MM.1S (cell line): Measurements from ENCODE around the gene IDH3G.

Experiments used
- DNase-seq: peaks from one replicate; pipeline ENCODE4 v3.0.0-alpha.2; 2015
- H2AFZ ChIP-seq: fragments of 300-600 bp; sonication (generic); 2 replicates; pipeline ENCODE4 v1.6.0; 2016; ENCODE audit warnings: antibody characterized with exemption, low read length
- H3F3A ChIP-seq: fragments of 300-600 bp; sonication (generic); 2 replicates; pipeline ENCODE4 v1.6.1; 2016; ENCODE audit warnings: mild to moderate bottlenecking, antibody characterized with exemption, low read length, moderate library complexity, mixed read lengths; ENCODE audit not compliant: insufficient read depth
- H3K27ac ChIP-seq: fragments of 300-600 bp; sonication (generic); 2 replicates; pipeline ENCODE4 v1.5.1; 2016; ENCODE audit warnings: mild to moderate bottlenecking, low read length
- H3K27me3 ChIP-seq: fragments of 300-600 bp; sonication (generic); replicated peaks from 2 replicates; pipeline ENCODE4 v1.6.0; 2016; ENCODE audit warnings: low read length; ENCODE audit not compliant: insufficient read depth
- H3K36me3 ChIP-seq: fragments of 300-600 bp; sonication (generic); replicated peaks from 2 replicates; pipeline ENCODE4 v1.6.1; 2016; ENCODE audit warnings: mild to moderate bottlenecking, low read length, mixed read lengths; ENCODE audit not compliant: insufficient read depth
- H3K4me1 ChIP-seq: fragments of 300-600 bp; sonication (generic); 2 replicates; pipeline ENCODE4 v1.6.1; 2016; ENCODE audit warnings: low read length, mixed read lengths
- H3K4me2 ChIP-seq: fragments of 300-600 bp; sonication (generic); 2 replicates; pipeline ENCODE4 v1.6.0; 2016; ENCODE audit warnings: low read depth, low read length
- H3K4me3 ChIP-seq: fragments of 300-600 bp; sonication (generic); 2 replicates; pipeline ENCODE4 v1.5.1; 2016; ENCODE audit warnings: low read length, mixed read lengths
- H3K79me2 ChIP-seq: fragments of 300-600 bp; sonication (generic); 2 replicates; pipeline ENCODE4 v1.6.1; 2016; ENCODE audit warnings: mixed run types, low read length, mixed read lengths
- H3K9ac ChIP-seq: fragments of 300-600 bp; sonication (generic); 2 replicates; pipeline ENCODE4 v1.6.1; 2016; ENCODE audit warnings: low read length, mixed read lengths
- H3K9me2 ChIP-seq: fragments of 300-600 bp; sonication (generic); replicated peaks from 2 replicates; pipeline ENCODE4 v1.6.1; 2016; ENCODE audit warnings: mild to moderate bottlenecking, low read length, mixed read lengths; ENCODE audit not compliant: insufficient read depth
- H3K9me3 ChIP-seq: fragments of 300-600 bp; sonication (generic); replicated peaks from 2 replicates; pipeline ENCODE4 v1.6.1; 2016; ENCODE audit warnings: mild to moderate bottlenecking, low read length, mixed read lengths; ENCODE audit not compliant: insufficient read depth
- H4K20me1 ChIP-seq: fragments of 300-600 bp; sonication (generic); 2 replicates; pipeline ENCODE4 v1.6.1; 2016; ENCODE audit warnings: mild to moderate bottlenecking, low read length, moderate library complexity, mixed read lengths; ENCODE audit not compliant: insufficient read depth
- EZH2 ChIP-seq: fragments of 300-600 bp; sonication (generic); optimal IDR thresholded peaks from 2 replicates; pipeline ENCODE3; 2017; ENCODE audit warnings: low read depth, mild to moderate bottlenecking, antibody characterized with exemption, low read length, mixed read lengths
- EZH2phosphoT487 ChIP-seq: fragments of 300-600 bp; sonication (generic); IDR thresholded peaks from 2 replicates; pipeline ENCODE4 v1.6.1; 2018; ENCODE audit warnings: antibody characterized with exemption, low read length
- TF ChIP-seq, protein P1 (sequence below): fragments of 300-600 bp; sonication (generic); IDR thresholded peaks from 2 replicates; pipeline ENCODE4 v1.5.1; 2016; ENCODE audit warnings: antibody characterized with exemption, low read length, mixed read lengths

Gene IDH3G

DNA sequence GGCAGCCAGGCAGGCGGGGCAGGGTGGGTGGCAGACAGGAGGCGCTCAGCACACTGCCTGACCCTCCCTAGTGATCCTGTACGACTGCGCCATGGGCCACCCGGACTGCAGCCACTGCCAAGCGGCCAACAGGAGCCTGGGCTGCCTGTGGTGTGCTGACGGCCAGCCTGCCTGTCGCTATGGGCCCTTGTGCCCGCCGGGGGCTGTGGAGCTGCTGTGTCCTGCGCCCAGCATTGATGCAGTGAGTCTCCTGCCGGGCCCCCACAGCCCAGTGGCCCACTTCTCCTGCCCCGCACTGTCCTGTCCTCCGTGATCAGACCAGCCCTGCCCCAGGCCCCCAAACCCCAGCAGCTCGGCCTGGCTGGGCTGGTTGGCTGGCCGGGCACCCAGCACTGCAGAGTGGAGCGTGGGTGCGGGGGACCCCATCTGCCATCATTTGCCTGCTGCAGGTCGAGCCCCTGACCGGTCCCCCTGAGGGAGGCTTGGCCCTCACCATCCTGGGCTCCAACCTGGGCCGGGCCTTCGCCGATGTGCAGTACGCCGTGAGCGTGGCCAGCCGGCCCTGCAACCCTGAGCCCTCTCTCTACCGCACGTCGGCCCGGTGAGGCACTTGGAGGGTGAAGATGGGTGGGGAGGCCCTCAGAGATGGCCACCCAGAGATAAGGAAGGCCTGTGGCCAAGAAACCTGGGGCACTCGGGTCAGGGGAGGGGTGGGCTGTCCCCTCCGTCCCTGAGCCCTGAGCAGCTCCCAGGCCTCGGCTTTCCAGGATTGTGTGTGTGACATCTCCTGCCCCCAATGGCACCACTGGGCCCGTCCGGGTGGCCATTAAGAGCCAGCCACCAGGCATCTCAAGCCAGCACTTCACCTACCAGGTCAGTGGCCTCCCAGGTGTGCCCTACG is 22.5 kb downstream of the IDH3G start:
- Histone ChIP-seq H3K4me1 (no peaks in the 10 kb centered on the region), H3K9me2 (no peaks in the 10 kb centered on the region), H3K4me2 (no peak overlapping the region), H3K27me3 (peaks cover 25% of the 10 kb centered on the region), H3K36me3 (no peaks in the 10 kb centered on the region), H2AFZ (no peak overlapping the region), H3K79me2 (no peaks in the 10 kb centered on the region), H4K20me1 (no peaks in the 10 kb centered on the region), H3F3A (no peaks in the 10 kb centered on the region), H3K9ac (no peak overlapping the region), H3K4me3 (no peak overlapping the region), H3K27ac (no peak overlapping the region), H3K9me3 (no peaks in the 10 kb centered on the region)
- DNase-seq = no peak
- TF ChIP-seq EZH2 = no peak
- TF ChIP-seq, protein P1, sequence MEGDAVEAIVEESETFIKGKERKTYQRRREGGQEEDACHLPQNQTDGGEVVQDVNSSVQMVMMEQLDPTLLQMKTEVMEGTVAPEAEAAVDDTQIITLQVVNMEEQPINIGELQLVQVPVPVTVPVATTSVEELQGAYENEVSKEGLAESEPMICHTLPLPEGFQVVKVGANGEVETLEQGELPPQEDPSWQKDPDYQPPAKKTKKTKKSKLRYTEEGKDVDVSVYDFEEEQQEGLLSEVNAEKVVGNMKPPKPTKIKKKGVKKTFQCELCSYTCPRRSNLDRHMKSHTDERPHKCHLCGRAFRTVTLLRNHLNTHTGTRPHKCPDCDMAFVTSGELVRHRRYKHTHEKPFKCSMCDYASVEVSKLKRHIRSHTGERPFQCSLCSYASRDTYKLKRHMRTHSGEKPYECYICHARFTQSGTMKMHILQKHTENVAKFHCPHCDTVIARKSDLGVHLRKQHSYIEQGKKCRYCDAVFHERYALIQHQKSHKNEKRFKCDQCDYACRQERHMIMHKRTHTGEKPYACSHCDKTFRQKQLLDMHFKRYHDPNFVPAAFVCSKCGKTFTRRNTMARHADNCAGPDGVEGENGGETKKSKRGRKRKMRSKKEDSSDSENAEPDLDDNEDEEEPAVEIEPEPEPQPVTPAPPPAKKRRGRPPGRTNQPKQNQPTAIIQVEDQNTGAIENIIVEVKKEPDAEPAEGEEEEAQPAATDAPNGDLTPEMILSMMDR = no peak
- TF ChIP-seq EZH2phosphoT487 = no peak

DNA sequence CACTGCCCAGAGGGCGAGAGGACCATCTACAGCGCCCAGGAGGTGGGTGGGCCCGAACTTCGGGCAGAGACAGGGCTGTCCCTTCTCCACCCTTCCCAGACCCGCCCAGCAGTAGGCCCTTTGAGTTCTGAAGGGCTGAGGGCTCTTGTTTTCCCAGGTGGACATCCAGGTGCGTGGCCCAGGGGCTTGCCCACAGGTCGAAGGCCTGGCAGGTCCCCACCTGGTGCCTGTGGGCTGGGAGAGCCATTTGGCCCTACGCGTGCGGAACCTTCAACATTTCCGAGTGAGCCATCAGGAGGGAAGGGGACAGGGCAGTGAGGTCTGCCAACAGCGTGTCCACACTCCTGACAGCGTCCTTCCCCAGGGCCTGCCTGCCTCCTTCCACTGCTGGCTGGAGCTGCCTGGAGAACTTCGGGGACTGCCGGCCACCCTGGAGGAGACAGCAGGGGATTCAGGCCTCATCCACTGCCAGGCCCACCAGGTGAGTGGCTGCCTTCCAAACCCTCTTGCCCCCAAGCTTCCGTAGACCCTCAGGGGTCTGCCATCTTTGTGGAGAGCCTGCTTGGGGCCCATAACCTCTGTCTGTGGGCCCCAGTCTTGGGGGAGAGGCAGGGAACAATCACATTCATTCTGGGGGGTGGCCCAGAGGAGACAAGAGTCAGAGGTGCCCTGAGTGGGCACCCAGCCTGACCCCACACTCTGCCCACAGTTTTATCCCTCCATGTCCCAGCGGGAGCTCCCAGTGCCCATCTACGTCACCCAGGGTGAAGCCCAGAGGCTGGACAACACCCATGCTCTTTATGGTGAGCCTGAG is 23.4 kb downstream of the IDH3G start:
- no peak for TF ChIP-seq EZH2phosphoT487
- no peak for TF ChIP-seq EZH2
- TF ChIP-seq, protein P1 = no peak
- no peaks in the 10 kb centered on the region for H3K4me1 ChIP-seq
- no peak overlapping the region for H3K27ac ChIP-seq
- no peaks in the 10 kb centered on the region for H3F3A ChIP-seq
- H3K9me2 ChIP-seq = no peaks in the 10 kb centered on the region
- H3K79me2 ChIP-seq = no peaks in the 10 kb centered on the region
- no peaks in the 10 kb centered on the region for H3K36me3 ChIP-seq
- H3K9ac ChIP-seq = no peak overlapping the region
- no peaks in the 10 kb centered on the region for H4K20me1 ChIP-seq
- H3K4me3 ChIP-seq = no peak overlapping the region
- no peak for DNase-seq
- peaks cover 25% of the 10 kb centered on the region for H3K27me3 ChIP-seq
- H3K4me2 ChIP-seq = no peak overlapping the region
- H3K9me3 ChIP-seq = no peaks in the 10 kb centered on the region
- H2AFZ ChIP-seq = no peak overlapping the region

DNA sequence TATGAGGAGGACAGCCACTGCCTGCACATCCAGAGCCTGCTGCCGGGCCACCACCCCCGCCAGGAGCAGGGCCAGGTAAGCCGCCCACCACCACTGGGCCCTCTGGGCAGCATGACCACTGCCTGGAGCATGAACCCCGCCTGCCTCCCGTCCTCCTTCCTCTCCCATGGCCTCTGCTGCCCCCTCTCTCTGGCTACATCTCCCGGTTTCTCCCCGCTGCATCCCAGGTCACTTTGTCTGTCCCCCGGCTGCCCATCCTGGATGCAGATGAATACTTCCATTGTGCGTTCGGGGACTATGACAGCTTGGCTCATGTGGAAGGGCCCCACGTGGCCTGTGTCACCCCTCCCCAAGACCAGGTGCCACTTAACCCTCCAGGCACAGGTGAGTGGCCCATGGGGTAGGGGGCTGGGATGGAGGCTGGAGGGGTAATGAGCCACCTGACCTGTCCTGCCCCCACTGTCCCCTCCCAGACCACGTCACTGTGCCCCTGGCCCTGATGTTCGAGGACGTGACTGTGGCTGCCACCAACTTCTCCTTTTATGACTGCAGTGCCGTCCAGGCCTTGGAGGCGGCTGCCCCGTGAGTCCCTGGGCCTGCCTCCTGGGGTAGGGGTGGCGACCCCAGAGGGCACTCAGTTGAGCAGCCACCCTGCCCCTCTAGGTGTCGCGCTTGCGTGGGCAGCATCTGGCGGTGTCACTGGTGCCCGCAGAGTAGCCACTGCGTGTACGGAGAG is 24.1 kb downstream of the IDH3G start:
- no peaks in the 10 kb centered on the region for H3K4me1 ChIP-seq
- H3K27ac ChIP-seq = no peak overlapping the region
- no peak overlapping the region for H3K9ac ChIP-seq
- TF ChIP-seq, protein P1 = no peak
- TF ChIP-seq EZH2phosphoT487 = no peak
- no peak for TF ChIP-seq EZH2
- H3K79me2 ChIP-seq = no peaks in the 10 kb centered on the region
- H4K20me1 ChIP-seq = no peaks in the 10 kb centered on the region
- no peak for DNase-seq
- no peak overlapping the region for H2AFZ ChIP-seq
- H3K36me3 ChIP-seq = no peaks in the 10 kb centered on the region
- H3F3A ChIP-seq = no peaks in the 10 kb centered on the region
- no peak overlapping the region for H3K4me2 ChIP-seq
- H3K4me3 ChIP-seq = no peak overlapping the region
- H3K9me3 ChIP-seq = no peaks in the 10 kb centered on the region
- peaks cover 25% of the 10 kb centered on the region for H3K27me3 ChIP-seq
- no peaks in the 10 kb centered on the region for H3K9me2 ChIP-seq
